ENCODE measurements around the gene ABCG2.
"Not testable (repeated sequence)": the region's sequence is repeated elsewhere in the genome, so short reads cannot be mapped to it uniquely, and the experiment has no call there.

GRCh38 chr4:88122260-88122659, 36.2 kb downstream of the ABCG2 start:
- not testable (repeated sequence) for TF ChIP-seq AFF4 (CRISPR knock-in tag; IDR thresholded peaks at IDR 0.05; ENCODE audit: borderline replicate concordance); CTCF (IDR thresholded peaks at IDR 0.05); E2F5 (CRISPR knock-in tag; IDR thresholded peaks at IDR 0.05); USF2 (CRISPR knock-in tag; IDR thresholded peaks at IDR 0.05); SP1 (CRISPR knock-in tag; conservative IDR thresholded peaks at IDR 0.05); ZNF416 (CRISPR knock-in tag; IDR thresholded peaks at IDR 0.05); MAX (CRISPR knock-in tag; IDR thresholded peaks at IDR 0.05); ESRRA (CRISPR knock-in tag; IDR thresholded peaks at IDR 0.05; ENCODE audit: borderline replicate concordance); ATF3 (CRISPR knock-in tag; conservative IDR thresholded peaks at IDR 0.05)

Data from WTC11 (cell line).